Activated CD4-positive, CD25-positive, alpha-beta regulatory T cell treated with anti-CD3 and anti-CD28 coated beads, Interleukin-2, amount 50 U/mL, for 72 hours (primary cell): Measurements from ENCODE around the gene CAMKMT.
"Not testable (repeated sequence)": the region's sequence is repeated elsewhere in the genome, so short reads cannot be mapped to it uniquely, and the experiment has no call there.

Experiments used
- DNase-seq: peaks from one replicate; pipeline ENCODE4 v3.0.0; 2021

Gene CAMKMT

GRCh38 chr2:44559108-44559507 is 197.4 kb downstream of the CAMKMT start:
- DNase-seq, result no peak

- no peak for DNase-seq
Measured at GRCh38 chr2:44560352-44560751, 198.6 kb downstream of the CAMKMT start.

DNA sequence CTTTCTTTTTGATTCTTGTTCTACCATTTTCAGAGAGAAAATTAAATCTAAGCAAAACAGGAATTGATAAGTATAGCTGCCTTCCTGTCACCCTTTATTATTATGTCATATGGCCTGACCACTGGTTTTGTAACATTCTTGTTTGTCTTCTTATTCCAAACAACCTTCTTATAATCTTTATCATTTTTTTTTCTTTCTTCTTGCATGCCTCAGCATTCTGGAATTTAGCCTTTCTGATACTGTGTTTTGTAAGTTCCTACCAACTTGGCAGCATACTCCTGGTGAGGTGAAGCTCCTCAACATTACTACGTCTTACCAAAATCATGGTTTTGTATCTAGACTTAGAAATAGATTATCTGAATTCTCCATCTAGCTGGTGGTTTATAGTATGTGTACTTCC is 199.2 kb downstream of the CAMKMT start:
- no peak for DNase-seq

DNA sequence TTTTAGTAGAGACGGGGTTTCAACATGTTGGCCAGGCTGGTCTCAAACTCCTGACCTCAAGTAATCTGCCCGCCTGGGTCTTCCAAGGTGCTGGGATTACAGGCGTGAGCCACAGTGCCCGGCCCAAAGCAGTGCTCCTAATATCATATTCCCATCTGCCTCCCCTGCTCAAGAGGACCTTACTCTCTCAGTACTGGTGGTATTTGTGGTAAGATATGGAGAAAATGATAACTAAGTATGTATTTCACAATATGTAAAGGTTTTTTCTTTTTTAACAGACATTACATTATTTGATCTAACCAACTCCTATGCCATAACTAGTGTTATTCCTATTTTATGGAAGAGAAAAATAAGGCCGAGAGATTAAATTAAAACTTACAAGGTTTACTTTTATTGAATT is 201.0 kb downstream of the CAMKMT start:
- no peak for DNase-seq

DNA sequence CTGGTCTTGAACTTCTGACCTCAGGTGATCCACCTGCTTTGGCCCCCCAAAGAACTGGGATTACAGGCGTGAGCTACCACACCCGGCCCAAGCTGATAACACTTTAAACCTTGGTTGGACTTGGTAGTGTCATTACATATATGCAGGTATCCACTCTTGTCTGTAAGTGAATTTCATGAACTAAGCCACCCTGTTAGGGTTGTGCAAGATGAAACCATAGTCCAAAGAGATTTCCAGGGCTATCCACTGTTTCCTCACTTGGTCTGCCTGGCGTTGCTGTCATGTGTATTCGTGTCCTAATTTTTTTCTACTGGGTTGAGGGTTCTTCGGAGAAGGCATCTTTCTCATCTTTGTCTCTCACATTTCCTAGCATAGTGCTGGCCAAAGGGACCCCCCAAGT is 203.0 kb downstream of the CAMKMT start:
- DNase-seq, result no peak

DNA sequence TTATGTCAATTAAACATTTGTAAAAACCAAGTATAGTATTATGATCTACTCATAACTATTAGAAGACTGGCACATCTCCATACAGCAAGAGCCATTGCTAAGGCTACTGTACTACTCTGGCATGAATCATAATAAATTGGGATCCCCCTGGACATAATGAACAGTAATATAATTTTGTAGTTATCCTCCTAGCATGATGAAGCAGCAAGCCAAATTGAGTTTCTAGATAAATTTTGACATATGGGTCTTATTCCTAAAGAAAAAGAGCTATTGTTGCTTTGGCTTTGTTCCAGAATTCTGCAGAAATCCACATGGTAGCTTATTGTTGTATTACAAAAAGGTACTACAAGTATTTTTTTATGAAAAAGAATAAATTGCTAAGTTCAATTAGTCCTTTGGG is 204.3 kb downstream of the CAMKMT start:
- no peak for DNase-seq

- DNase-seq, result no peak
Measured at GRCh38 chr2:44569491-44569890, 207.7 kb downstream of the CAMKMT start.

GRCh38 chr2:44570271-44570670 is 208.5 kb downstream of the CAMKMT start:
- DNase-seq, result no peak

DNA sequence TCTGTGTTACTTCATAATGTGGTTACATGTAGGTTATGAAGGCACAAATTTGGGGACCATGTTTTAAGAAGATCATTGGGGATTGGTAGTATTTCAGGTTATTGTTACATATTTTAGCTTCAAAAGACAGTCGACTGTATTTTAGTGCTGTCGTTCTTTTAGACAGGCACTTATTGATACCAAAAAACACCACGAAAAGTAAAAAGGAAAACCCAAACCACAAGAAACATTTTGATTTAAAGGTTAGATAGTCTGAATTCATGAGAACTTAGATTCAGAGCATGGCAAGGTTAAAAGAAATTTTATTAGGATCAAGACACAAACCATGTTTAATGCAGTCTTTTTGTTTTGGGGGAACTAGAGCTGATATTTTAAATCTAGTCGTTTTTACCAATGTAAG is 209.0 kb downstream of the CAMKMT start:
- DNase-seq, result no peak

- no peak for DNase-seq
Measured at GRCh38 chr2:44572196-44572900, 210.6 kb downstream of the CAMKMT start.

- DNase-seq, result no peak
Measured at GRCh38 chr2:44573996-44574395, 212.2 kb downstream of the CAMKMT start.

DNA sequence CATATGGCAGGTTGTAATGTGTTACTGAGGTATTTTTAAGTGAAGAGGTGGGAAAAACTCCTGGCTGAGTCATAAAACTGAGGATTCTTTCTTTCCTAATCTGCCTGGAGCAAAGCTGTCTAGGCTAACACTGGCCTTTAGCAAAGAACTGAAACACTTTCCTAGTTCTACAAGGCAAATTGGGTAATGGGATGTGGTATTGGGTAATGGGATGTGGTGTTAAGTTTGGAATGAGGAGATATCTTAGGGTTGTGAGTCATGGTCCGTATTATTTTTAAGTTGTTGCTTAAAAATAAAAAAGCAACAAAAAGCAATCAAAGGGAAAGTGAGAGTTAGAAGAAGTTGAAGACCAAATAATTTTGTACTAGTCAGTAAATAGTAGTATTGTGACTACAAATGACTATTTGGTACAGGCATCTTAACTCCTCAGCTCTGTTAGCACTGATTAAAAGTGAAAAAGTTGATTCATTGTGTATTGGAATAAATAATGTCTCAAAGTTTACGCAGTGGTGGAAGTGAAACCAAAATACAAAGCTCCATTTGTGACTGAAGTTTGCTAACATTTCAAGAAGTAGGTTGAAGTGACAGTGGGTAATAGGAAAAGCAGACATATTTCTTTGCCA is 216.8 kb downstream of the CAMKMT start:
- DNase-seq, result no peak

DNA sequence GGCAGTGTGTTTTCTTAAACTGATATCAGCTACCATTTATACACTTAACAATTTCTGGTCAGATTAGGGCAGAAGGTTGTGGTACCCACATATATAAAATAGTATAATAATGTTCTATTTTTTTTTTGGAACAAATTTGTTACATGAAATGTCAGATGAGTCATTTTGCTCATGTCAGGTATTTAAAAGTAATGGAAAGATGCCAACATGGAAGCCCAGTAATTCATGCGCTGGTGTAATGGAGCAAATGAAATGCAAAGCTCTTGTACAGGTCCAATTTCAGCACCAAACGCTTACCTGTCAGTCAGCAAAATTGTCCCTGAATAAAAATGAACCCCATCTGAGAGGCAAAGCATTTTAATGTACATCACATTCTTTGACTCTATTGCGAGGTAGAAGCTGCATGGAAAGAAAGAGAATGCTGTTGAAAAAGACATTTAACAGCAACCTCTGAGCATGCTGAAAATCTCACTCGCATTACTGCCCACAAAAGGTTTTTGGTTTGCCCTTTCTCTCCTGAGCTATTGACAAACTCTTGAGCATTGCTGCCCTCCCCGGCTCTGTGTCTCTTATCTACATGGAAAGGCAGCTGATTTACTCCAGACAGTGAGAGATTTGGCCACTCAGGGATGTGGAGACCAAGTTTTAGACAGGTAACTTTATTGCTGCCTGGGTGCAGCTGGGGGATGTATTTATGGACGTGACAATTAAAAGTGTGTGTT is 217.5 kb downstream of the CAMKMT start:
- no peak for DNase-seq

DNA sequence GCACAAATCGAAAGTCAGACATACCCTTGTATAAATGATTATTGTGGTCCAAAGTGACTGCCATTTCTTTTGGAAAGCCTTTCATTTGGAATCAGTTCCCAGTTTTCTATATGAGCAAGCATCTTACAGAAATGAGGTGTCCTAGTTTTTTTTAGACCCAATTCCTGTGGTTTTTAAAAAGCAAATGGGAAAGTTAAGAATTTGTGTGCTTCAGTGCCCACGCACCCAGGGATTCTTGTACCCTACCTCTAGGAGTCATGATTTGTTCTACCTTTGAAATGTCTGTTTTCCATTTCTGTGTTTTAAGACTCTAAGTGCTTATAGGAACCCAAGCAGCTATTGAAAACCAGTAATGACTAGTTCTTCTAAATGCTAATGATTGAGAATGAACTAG is 218.1 kb downstream of the CAMKMT start:
- no peak for DNase-seq

GRCh38 chr2:44580875-44581515 is 219.2 kb downstream of the CAMKMT start:
- DNase-seq, result no peak

GRCh38 chr2:44582363-44583008 is 220.7 kb downstream of the CAMKMT start:
- no peak for DNase-seq

- not testable (repeated sequence) for DNase-seq
Measured at GRCh38 chr2:44595615-44596014, 233.9 kb downstream of the CAMKMT start.

GRCh38 chr2:44596537-44597320 is 235.0 kb downstream of the CAMKMT start:
- DNase-seq, result no peak

GRCh38 chr2:44598330-44599119 is 236.8 kb downstream of the CAMKMT start:
- DNase-seq, result no peak

GRCh38 chr2:44599130-44599529 is 237.4 kb downstream of the CAMKMT start:
- no peak for DNase-seq

DNA sequence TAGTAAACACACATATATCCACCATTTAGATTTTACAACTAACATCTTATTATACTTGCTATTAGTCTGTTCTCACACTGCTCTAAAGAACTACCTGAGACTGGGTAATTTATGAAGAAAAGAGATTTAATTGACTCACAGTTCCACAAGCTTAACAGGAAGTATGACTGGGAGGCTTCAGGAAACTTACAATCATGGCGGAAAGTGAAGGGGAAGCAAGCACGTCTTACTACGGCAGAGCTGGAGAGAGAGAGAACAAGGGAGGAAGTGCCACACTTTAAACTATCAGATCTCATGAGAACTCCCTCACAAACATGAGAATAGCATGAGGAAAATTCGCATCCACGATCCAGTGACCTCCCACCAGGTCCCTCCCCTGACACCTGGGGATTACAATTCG is 240.7 kb downstream of the CAMKMT start:
- DNase-seq, result no peak

- DNase-seq, result no peak
Measured at GRCh38 chr2:44605511-44605910, 243.8 kb downstream of the CAMKMT start.
